ENCODE measurements around the gene ODF2L.

ODF2L gene

GRCh38 chr1:86421601-86422280, 25.6 kb upstream of the ODF2L start:
- DNase-seq (ENCODE audit: low read depth in 2 of 2) = peak; percentile 64 to 69
- TF ChIP-seq, protein P1, sequence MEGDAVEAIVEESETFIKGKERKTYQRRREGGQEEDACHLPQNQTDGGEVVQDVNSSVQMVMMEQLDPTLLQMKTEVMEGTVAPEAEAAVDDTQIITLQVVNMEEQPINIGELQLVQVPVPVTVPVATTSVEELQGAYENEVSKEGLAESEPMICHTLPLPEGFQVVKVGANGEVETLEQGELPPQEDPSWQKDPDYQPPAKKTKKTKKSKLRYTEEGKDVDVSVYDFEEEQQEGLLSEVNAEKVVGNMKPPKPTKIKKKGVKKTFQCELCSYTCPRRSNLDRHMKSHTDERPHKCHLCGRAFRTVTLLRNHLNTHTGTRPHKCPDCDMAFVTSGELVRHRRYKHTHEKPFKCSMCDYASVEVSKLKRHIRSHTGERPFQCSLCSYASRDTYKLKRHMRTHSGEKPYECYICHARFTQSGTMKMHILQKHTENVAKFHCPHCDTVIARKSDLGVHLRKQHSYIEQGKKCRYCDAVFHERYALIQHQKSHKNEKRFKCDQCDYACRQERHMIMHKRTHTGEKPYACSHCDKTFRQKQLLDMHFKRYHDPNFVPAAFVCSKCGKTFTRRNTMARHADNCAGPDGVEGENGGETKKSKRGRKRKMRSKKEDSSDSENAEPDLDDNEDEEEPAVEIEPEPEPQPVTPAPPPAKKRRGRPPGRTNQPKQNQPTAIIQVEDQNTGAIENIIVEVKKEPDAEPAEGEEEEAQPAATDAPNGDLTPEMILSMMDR (IDR thresholded peaks at IDR 0.05; ENCODE audit: low read depth, low read length) = no peak
- no peak overlapping the region for H3K4me3 ChIP-seq (replicated peaks in 1 of 2; ENCODE audit: low read depth in 2 of 2, low read length in 2 of 2)

DNA sequence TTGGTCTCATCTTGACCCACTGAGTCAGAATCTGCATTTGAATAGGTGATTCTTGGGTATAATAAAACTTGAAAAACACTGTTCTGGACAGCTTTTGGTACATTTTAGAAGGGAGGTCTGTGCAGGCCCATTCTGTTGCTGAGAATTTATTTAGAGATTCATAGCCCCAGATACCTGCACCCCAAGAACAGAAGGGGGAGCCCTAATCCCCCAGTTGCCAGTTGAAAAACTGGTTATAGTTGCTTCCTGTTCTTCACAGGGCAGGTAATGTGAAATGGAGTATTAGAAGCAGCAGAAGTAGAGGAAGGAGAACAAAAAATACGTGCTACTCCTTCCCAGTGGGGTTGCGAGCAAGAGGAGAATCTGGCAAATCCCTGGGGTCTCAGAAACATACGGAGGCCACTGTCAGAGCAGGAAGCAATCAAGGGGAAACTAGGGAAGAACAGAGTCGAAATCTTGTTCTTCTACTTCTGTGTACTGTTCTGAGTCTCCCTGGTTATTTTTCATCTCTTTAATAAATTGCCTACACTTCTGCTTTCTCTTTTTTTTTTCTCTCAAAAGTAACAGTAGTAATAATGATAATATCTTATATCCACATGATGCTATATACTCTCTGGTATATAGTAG, 23.3 kb upstream of the ODF2L start:
- DNase-seq (ENCODE audit: low read depth in 2 of 2) = peak; percentile 59 to 70
- no peak overlapping the region for H3K4me3 ChIP-seq (replicated peaks in 1 of 2; ENCODE audit: low read depth in 2 of 2, low read length in 2 of 2)
- TF ChIP-seq, protein P1 (IDR thresholded peaks at IDR 0.05; ENCODE audit: low read depth, low read length) = peak; percentile 53

DNA sequence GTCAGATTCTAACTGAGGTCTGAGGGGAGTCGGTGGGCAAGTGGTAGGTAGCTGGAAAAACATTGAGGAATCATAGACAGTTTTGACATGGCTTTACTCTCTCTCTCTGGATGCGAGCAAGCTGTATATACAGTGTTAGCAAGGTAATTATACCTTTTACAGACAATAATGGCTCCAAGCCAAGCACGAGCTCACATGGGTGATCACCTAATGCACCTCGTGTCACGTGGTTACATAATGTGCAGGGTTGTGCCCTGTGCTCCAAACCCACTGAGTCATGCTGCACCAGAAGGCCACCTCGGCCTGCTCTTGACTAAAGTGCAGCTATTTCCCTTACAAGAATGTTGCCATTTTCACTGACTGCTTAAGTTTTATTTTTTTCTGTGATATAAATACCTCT, 20.2 kb upstream of the ODF2L start:
- no peak overlapping the region for H3K4me3 ChIP-seq (replicated peaks in 1 of 2; ENCODE audit: low read depth in 2 of 2, low read length in 2 of 2)
- TF ChIP-seq, protein P1 (IDR thresholded peaks at IDR 0.05; ENCODE audit: low read depth, low read length) = no peak
- DNase-seq (ENCODE audit: low read depth in 2 of 2) = no peak

DNA sequence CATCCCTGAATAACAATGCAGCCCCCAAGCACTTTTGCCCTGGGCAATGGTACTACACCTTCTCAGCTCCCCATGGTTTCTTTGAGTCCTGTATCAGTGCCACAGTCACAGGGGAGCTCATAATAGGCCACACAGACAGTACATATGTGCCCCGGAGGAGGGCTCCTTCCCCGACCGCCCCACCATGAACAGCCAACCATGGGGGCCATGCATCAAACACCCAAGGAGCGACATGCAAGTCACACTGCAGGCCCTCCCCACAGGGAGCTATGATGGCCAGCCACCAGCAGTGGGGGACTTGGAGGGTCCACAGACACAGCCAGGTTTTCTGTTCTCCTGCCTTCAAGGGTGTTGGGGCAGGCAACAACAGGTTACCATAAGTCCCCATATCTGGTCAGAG, 14.8 kb upstream of the ODF2L start:
- no peak for DNase-seq (ENCODE audit: low read depth in 2 of 2)
- TF ChIP-seq, protein P1 (IDR thresholded peaks at IDR 0.05; ENCODE audit: low read depth, low read length) = no peak
- H3K4me3 ChIP-seq (replicated peaks in 1 of 2; ENCODE audit: low read depth in 2 of 2, low read length in 2 of 2) = no peak overlapping the region

- peak in 1 of 2 donors; percentile 18 for DNase-seq (ENCODE audit: low read depth in 2 of 2)
Measured at GRCh38 chr1:86409416-86410021, 13.4 kb upstream of the ODF2L start.

DNA sequence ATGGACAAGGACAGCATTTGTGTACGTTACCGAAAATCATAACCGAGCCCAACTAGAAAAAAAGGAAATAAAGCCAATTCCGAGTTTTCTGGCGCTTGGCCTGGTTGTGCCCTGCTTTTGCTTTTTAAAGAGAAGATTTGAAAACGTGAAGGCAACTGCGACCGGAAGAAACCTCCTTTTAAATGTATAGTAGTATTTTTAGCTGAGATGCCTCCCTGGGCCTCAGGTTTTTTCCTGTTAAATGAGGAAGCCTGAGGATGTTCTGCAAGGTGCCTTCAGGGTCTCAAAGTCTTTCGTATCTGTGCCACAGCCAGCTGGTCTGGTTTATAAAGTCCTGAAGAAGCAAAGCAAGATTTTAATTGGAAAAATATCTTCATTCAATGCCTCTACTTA, 371 bp upstream of the ODF2L start:
- no peak for DNase-seq (ENCODE audit: low read depth in 2 of 2)
- TF ChIP-seq, protein P1 (IDR thresholded peaks at IDR 0.05; ENCODE audit: low read depth, low read length) = no peak
- peak overlapping the region; percentile 76 to 96 for H3K4me3 ChIP-seq (replicated peaks in 1 of 2; ENCODE audit: low read depth in 2 of 2, low read length in 2 of 2)

More at GRCh38 chr1:86409416-86410021, 13.4 kb upstream of the ODF2L start:
- no peak overlapping the region for H3K4me3 ChIP-seq (replicated peaks in 1 of 2; ENCODE audit: low read depth in 2 of 2, low read length in 2 of 2)
- TF ChIP-seq, protein P1 (IDR thresholded peaks at IDR 0.05; ENCODE audit: low read depth, low read length) = no peak
